Heart right ventricle (tissue), 16 donors: ENCODE data around the gene NAXE. TPM values are rescaled to one million over a fixed set of nuclear protein-coding genes. Genes with fewer than 3 reads are reported as not detected.
"Not testable (repeated sequence)": the region's sequence is repeated elsewhere in the genome, so short reads cannot be mapped to it uniquely, and the experiment has no call there.

ENCODE experiments used
- ATAC-seq, 8 donors: fragments of 200-7000 bp; cut with Tn5 transposase; one replicate each; pipeline ENCODE4 v1.9.1; 2020; ENCODE audit warnings: mild to moderate bottlenecking in 8 of 8, moderate library complexity in 8 of 8, moderate number of reproducible peaks in 1 of 8
- DNase-seq, 2 donors: peaks; one replicate each; pipeline ENCODE4 v3.0.0-alpha.2; 2020
- H3K27ac ChIP-seq, 10 donors: fragments of 200-600 bp; sonication (generic) in 2 of 10; one replicate each; pipeline versions ENCODE4 v1.5.0 to v1.8.0; 2020 to 2022; ENCODE audit warnings: mild to moderate bottlenecking in 3 of 10
- H3K27me3 ChIP-seq, 7 donors: fragments of 200-600 bp; one replicate each; pipeline ENCODE4 v1.8.0; 2021 to 2022; ENCODE audit warnings: mild to moderate bottlenecking in 2 of 7
- H3K36me3 ChIP-seq, 9 donors: fragments of 200-600 bp; sonication (generic) in 1 of 9; one replicate each; pipeline versions ENCODE4 v1.5.0 to v1.8.0; 2020 to 2022; ENCODE audit warnings: mild to moderate bottlenecking in 2 of 9
- H3K4me1 ChIP-seq, 9 donors: fragments of 200-600 bp; sonication (generic) in 1 of 9; one replicate each; pipeline versions ENCODE4 v1.5.0 to v1.8.0; 2020 to 2022; ENCODE audit warnings: mild to moderate bottlenecking in 4 of 9
- H3K4me3 ChIP-seq, 10 donors: fragments of 200-600 bp; sonication (generic) in 2 of 10; one replicate each; pipeline versions ENCODE4 v1.5.0 to v1.8.0; 2020 to 2022; ENCODE audit warnings: mild to moderate bottlenecking in 7 of 10, moderate library complexity in 2 of 10
- H3K9me3 ChIP-seq, 11 donors: fragments of 200-600 bp in 10 of 11; sonication (generic) in 2 of 11; one replicate each; pipeline versions ENCODE4 v1.5.0 to v1.8.0; 2013 to 2022; ENCODE audit warnings: mild to moderate bottlenecking in 2 of 11, control low read depth in 1 of 11, moderate library complexity in 1 of 11
- CTCF ChIP-seq, 9 donors: fragments of 200-600 bp; sonication (generic) in 2 of 9; IDR thresholded peaks; one replicate each; pipeline versions ENCODE4 v1.5.0 to v1.8.0; 2021 to 2022; ENCODE audit warnings: antibody characterized with exemption in 9 of 9, mild to moderate bottlenecking in 5 of 9, moderate library complexity in 1 of 9
- WGBS, 2 donors: extraction: QIAGEN DNeasy Blood & Tissue Kit; methylation state at CpG; one replicate each; pipeline ENCODE4 v1.1.7; 2013; ENCODE audit warnings: inconsistent platforms in 1 of 2; 5-methylcytosine and 5-hydroxymethylcytosine counted together
- intact Hi-C, 10 donors: fragments of 100-400 bp; cut with DNase I; formaldehyde crosslinking; loops; one replicate each; pipeline versions ENCODE4 v1.11.1 to v1.14.2; 2022
- polyA plus RNA-seq, 2 donors: library from polyadenylated mRNA; stranded (reverse); fragments of 200-250 nt; gene quantifications; one replicate each; pipeline ENCODE4 v1.2.3, GENCODE V29; 2013
- total RNA-seq, 10 donors: library from RNA; stranded (reverse); fragmentation: NEBNext Ultra II Directional in 3 of 10; extraction: Animal tissue kit (Norgen Biotek cat#: 25700) in 3 of 10; gene quantifications; one replicate each; pipeline versions ENCODE4 v1.2.1 to v1.2.4, GENCODE V29; 2021 to 2023
- donor health status: Arrhythmogenic right ventricular cardiomyopathy.
- donor health status: ischemic (EF 13 %, LVEDD 7.1; RV severe dilation, severe dysfunction).
- donor health status: healthy with polysubstance abuse.
- donor health status: DM: no; HTN: yes; CAD: no.
- donor health status: DM: no; HTN: no; CAD: no.
- donor health status: ischemic (EF 25% LVEDD 6.9; RV normal size, moderate dysfunction).
- donor health status: ischemic (EF 25% LVEDD 5.7; RV mildly dilated, moderate dysfunction).
- donor health status: healthy.
- donor health status: DM: yes; HTN: yes; CAD: no.
- donor health status: Ischemic cardiomyopathy.
- donor health status: ischemic (EF 35%, LVEDD 5.7; RV mildly dilated, moderate dysfunction).
- donor health status: nonischemic (EF 11% LVEDD 7.7; RV severe dilation, severe dysfunction).
- donor health status: DM: yes; HTN: yes; CAD: no.
- donor health status: PGD.
- donor health status: ischemic (EF 29% LVEDD 5.4; RV normal size, mild dysfunction).
- donor health status: nonischemic (EF 23%, LVEDD 6.1; RV moderate dilation, normal function).

The NAXE gene
- total and polyA plus RNA-seq, 12 donors, result 59.8 to 134 (median 108) TPM

DNA sequence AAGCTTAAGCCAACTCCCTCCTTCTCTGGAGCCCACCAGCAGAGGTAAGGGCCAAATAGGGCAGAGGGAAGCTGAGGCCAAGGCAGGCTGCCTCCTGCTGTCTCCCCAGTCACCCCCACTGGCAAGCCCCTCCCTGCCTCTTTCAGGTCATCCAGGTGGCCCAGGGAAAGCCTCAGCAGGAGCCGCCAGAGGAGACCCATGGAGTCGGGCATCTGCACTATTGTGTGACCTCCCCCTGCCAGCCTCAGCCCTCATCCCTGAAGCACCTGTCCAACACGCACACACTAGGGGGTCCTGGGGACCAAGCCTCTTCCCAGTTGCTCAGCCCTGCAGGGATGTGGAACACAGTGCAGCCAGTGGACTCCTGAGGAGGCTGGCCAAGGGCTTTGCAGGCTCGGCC, 5.3 kb upstream of the NAXE start:
- H3K9me3 ChIP-seq, result no peaks in the 10 kb centered on the region
- no peak overlapping the region for H3K27ac ChIP-seq
- no peaks in the 10 kb centered on the region for H3K27me3 ChIP-seq
- intact Hi-C loops, result loop anchor here in 2 of 10 donors (5.0 to 10.0 kb wide), 2 partner anchors 122 to 134 kb away; no protein-coding TSS in a partner anchor
- no peak overlapping the region for H3K4me3 ChIP-seq
- H3K4me1 ChIP-seq, result peaks cover 0 to 17% (median 8%) of the 10 kb centered on the region in 9 donors
- no peak for TF ChIP-seq CTCF (IDR thresholded peaks at IDR 0.05)
- no peak for DNase-seq
- no peaks in the 10 kb centered on the region for H3K36me3 ChIP-seq
- 70 to 87% methylated on average over 4 of the region's 4 CpGs for WGBS, 2 donors
- no peak for ATAC-seq

DNA sequence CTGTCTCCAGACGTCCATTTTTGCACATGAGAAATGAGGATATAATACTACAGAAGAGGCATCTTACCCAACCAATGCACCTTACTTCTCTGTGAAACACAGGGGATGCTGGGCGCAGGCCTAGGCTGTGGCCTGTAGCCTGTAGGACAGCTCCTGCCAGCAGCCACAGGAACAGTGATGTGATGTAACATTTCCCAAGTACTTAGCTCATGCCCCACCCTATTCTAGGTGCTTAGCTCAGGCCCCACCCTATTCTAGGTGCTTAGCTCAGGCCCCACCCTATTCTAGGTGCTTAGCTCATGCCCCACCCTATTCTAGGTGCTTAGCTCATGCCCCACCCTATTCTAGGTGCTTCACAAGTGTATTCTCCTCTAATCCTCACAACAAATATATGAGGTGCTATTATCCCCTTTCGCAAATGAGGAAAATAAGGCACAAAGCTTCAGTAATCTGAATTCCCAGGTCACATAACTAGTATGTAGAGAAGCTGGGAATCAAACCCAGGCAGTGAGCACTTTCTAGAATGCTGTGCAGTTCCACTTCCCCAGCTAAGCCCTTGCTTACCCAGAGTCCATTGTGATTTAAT, 4.6 kb upstream of the NAXE start:
- WGBS, 2 donors, result 94 to 97% methylated on average over 3 of the region's 3 CpGs
- no peak for TF ChIP-seq CTCF (IDR thresholded peaks at IDR 0.05)
- no peaks in the 10 kb centered on the region for H3K27me3 ChIP-seq
- ATAC-seq, result no peak
- DNase-seq, result no peak
- H3K4me1 ChIP-seq, result peaks cover 0 to 19% (median 11%) of the 10 kb centered on the region in 9 donors
- no peak overlapping the region for H3K4me3 ChIP-seq
- H3K36me3 ChIP-seq, result no peaks in the 10 kb centered on the region
- intact Hi-C loops, result loop anchor here in 2 of 10 donors (5.0 to 10.0 kb wide), 2 partner anchors 122 to 135 kb away; no protein-coding TSS in a partner anchor
- H3K27ac ChIP-seq, result no peak overlapping the region
- no peaks in the 10 kb centered on the region for H3K9me3 ChIP-seq

DNA sequence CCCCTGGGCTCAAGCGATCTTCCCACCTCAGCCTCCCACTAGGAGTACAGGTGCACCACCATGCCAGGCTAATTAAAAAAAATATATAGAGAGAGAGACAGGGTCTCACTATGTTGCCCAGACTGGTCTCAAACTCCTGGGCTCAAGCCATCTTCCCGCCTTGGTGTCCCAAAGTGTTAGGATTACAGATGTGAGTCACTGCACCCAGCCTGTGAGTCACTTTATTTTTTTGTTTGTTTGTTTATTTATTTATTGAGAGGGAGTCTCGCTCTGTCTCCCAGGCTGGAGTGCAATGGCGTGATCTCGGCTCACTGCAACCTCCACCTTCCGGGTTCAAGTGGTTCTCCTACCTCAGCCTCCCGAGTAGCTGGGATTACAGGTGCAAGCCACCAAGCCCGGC, 3.6 kb upstream of the NAXE start:
- H3K27ac ChIP-seq, DNase-seq, H3K27me3 ChIP-seq, H3K36me3 ChIP-seq, H3K9me3 ChIP-seq, ATAC-seq, H3K4me3 ChIP-seq: not testable (repeated sequence)
- 85 to 88% methylated on average over 8 of the region's 8 CpGs for WGBS, 2 donors
- H3K4me1 ChIP-seq, result peaks cover 3 to 28% (median 17%) of the 10 kb centered on the region in 9 donors
- intact Hi-C loops, result loop anchor here in 2 of 10 donors (5.0 to 10.0 kb wide), 2 partner anchors 123 to 136 kb away; no protein-coding TSS in a partner anchor

- WGBS, 2 donors, result 47% methylated on average over 5 of the region's 5 CpGs
Measured at GRCh38 chr1:156589546-156589945, 2.0 kb upstream of the NAXE start.

More at GRCh38 chr1:156589546-156589945, 2.0 kb upstream of the NAXE start:
- no peak overlapping the region for H3K27ac ChIP-seq
- H3K36me3 ChIP-seq, result peaks cover 0 to 21% (median 9%) of the 10 kb centered on the region in 9 donors
- TF ChIP-seq CTCF (IDR thresholded peaks at IDR 0.05), result no peak
- DNase-seq (no peak), ATAC-seq (no peak)
- no peaks in the 10 kb centered on the region for H3K27me3 ChIP-seq
- H3K4me1 ChIP-seq, result peaks cover 3 to 20% (median 13%) of the 10 kb centered on the region in 9 donors
- intact Hi-C loops, result loop anchor here in 2 of 10 donors (5.0 to 10.0 kb wide), 2 partner anchors 125 to 137 kb away; no protein-coding TSS in a partner anchor
- no peak overlapping the region for H3K4me3 ChIP-seq
- no peaks in the 10 kb centered on the region for H3K9me3 ChIP-seq
